Left renal pelvis (tissue), 4 donors: Measurements from ENCODE around the gene GTPBP6. TPM values are rescaled to one million over a fixed set of nuclear protein-coding genes. Genes with fewer than 3 reads are reported as not detected.

Source experiments
- polyA plus RNA-seq, 4 donors: library from polyadenylated mRNA; unstranded; fragments of 120-200 nt; gene quantifications; one replicate each; pipeline ENCODE4 v1.2.1, GENCODE V29; 2013; ENCODE audit not compliant: insufficient read length in 4 of 4

The GTPBP6 gene
- polyA plus RNA-seq, 4 donors, result 34.7 to 68.3 (median 42.6) TPM

Other genes starting within 250 kb of the GTPBP6 start
- 10 to 100 TPM; 20.7 to 35.9 (median 22.6) TPM for gene PLCXD1, start 37.4 kb downstream of the GTPBP6 start, polyA plus RNA-seq
- 10 to 100 TPM; 16.6 to 37.3 (median 23.2) TPM for gene PPP2R3B, start 68.1 kb upstream of the GTPBP6 start, polyA plus RNA-seq